GM19351 (cell line): ENCODE data around the gene ADM2.

Experiments
- ATAC-seq: cut with Tn5 transposase; IDR thresholded peaks from one replicate; pipeline ENCODE4 v1.9.1; 2021; ENCODE audit warnings: mild to moderate bottlenecking, moderate library complexity; ENCODE audit not compliant: unreplicated experiment

ADM2 gene

GRCh38 chr22:50445071-50445879 is 36.1 kb upstream of the ADM2 start:
- ATAC-seq = no peak

DNA sequence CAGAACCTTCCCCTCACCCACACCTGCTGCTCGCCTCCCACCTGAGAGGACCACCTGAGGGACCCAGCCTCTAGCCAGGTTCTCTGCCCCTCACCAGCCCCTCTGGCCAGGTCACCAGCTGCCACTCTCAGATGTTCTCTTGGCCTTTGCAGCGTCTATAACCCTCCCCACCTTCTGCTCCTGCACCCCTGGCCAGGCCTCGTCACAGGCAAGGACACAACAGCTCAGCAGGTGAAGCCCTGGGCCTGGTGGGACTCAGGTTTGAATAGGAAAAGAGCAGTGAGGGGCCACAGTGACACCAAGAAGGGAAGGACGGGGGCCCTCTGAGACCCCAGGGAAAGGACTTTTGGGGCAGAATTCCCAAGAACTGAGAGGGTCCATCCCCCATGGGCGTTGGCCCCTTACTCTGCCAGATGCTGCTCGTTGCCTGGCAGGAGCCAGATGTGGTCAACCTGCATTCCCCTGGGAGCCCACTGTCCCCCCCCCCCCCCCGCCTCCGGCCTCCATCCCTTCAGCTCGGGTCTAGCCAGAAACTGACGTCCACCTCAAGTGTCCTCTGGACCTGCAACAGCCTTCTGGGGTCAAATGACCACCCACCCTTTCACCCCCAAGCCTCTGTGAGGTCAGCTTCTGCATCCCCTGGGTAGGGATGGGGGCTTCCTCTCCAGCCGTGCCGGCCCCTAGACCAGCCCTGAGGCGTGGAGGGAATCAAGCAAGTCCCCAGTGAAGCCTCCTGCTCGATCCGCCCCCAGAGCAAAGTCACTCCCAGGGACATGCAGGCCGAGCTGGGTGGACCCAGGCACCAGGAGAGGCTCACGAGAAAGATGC is 35.2 kb upstream of the ADM2 start:
- no peak for ATAC-seq

DNA sequence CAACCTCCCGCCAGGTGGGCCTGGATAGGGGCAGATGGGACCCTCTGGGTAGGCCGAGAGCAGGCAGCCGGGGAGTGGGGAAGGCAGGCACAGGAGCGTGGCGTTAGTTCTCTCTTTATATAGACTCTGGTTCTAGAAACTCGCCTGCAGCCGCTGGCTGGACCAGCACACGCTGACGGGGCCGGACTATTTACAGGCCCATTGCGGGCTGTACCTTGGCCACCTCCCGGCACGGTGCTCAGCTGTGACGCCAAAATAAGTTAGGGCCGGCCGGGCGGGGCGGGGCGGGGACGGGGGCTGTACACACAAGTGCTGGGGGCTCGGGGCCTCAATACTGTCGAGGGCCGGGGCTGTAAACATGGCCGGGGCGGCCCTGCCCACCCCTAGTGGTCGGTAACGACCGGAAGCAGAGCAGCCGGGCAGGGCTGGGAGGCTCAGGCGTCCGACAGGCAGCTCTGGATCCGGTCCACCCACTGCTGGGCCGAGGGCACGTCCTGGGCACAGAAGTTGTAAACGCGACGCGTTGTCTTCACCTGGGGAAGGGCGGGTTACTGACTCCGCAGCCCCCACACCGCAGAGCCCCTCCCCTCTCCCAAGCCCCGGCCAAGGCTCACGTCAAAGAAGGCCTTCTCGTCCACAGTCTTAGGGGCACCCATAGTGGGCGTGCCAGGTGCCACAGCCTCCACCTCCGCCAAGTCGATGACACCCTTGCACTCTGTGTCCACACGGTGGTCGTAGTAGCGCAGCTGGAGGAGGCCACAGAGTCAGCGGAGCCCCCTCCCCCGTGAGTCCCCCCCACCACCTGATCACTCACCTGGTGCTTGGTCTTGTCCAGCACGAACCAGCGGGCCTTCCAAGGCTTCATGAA is 34.4 kb upstream of the ADM2 start:
- ATAC-seq = no peak

DNA sequence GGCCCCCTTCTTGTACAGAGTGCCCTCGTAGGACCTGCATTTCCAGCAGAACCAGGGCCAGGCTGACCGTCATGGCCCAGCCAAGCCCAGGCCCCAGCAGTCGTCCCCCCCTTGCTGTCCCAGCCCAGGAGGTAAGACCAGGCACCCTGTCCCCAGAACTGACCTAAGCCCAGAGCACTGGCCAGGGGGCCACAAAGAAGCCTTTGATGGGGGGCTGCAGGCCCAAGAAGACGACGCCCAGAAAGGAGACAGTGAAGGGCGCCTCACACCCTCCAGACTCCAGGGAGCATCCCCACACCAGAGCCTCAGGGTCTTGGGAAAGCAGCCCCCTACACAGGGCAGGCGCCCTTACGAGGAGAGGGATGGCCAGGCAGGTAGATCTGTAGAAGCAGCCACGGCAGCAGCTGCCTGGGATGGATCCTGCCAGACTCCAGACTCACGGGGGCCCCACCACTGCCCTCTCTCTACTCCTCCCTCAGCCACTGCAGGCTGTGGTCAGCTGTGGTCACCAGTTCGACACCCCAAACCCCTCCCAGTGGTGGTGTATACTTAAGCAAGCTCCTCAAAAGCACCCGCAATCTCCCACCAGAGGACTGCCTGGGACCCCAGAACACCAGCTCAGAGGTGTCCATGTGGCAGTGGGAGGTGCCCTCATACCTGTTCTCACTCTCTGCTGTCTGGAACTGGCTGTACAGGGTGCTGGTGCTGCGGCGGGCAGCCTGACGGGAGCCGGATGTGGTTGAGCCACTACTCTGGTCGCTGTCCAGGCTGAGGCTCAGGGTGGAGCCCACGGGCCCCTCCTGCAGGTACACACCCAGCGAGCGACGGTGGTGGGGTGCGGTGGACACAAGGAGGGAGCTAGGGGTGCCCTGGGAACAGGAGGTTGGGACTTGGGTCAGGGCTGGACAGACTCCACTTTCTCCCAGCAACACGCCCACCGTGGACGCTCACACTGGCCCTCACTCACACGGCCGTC is 33.5 kb upstream of the ADM2 start:
- no peak for ATAC-seq

- no peak for ATAC-seq
Observed at GRCh38 chr22:50452649-50453048, 28.7 kb upstream of the ADM2 start.

GRCh38 chr22:50454556-50455075 is 26.7 kb upstream of the ADM2 start:
- no peak for ATAC-seq

DNA sequence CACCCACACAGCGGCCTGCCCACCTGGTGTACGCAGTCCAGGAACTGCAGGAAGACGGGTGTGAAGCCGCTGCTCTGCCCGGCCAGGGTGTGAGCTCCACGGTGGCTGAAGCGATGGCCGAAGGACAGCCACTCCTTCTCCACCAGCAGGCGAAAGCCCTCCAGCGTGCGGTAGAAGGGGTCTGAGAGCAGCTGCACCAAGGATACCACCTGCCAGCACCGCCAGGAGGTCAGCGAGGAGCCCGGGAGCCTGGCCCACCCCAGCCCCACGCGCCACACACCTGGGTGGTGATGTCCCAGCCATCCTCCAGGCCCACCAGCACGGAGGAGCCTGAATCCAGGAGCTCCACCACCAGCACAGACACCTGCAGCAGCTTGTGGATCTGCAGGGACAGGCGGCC is 26.1 kb upstream of the ADM2 start:
- ATAC-seq = no peak

DNA sequence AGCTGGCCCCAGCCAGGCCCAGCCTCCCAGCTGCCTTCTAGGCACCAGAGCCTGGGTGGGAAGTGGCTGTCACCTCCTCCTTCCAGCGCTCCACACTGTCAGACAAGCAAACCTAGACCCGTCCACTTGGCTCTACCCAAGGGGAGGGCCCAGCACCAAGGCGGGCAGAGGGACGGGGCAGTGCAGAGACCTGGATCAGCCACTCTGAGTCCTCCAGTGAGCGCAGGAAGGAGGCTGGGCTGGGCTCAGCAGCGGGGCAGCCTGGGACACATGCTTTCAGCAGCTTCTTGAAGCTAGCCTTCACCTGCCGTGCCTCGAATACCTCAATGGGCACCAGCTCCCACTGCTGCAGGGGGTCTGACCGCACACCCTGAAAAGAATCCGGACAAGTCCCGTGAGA is 25.3 kb upstream of the ADM2 start:
- ATAC-seq = no peak

- no peak for ATAC-seq
Observed at GRCh38 chr22:50456466-50457234, 24.7 kb upstream of the ADM2 start.

- no peak for ATAC-seq
Observed at GRCh38 chr22:50459016-50459415, 22.3 kb upstream of the ADM2 start.

DNA sequence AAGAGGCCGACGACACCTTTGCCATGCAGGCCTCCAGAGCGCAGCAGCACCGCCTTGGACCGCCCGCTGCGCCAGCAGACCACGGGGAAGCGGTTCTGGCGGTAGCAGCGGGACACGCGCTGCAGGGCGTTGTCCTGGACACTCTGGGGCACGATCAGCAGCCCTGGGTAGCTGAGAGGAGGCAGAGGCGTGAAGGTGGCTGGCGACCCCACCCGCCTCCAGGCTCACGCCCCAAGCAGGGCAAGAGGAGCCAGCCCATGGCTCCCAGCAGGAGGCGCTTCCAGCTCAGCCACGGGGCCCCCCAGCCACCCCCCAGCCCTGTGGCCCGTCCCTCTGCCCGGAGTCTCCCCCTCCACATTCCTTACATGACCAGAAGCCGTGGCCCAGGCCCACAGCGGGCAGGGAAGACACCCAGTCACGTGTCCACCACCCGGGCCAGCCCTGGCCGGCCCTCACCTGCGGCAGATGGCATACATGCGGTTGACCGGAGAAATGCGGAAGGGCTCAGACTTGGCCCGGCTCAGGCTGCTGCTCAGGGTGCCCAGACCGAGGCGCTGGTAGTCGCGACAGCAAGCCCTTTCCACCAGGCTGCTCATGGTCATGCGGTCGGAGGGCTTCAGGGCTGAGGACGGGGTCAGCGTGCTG is 21.7 kb upstream of the ADM2 start:
- ATAC-seq = no peak

DNA sequence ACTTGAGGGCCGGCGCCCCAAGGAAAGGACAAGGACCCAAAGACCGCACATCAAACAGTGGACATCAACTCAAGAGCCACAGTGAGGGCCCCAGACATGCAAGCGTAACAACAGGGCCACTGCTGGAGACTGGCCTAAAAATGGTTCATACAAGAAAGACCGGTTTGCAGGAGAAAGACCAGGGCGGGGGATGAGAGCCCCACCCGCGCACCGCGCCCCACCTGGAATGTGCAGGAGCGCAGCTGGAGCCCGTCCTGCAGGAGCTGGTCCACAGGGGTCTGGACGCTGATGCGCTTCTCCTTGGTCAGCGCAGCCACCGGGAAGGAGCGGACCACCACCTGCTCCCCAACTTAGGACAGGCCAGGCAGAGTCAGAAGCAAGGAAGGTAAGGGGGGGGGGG is 20.4 kb upstream of the ADM2 start:
- ATAC-seq = no peak

DNA sequence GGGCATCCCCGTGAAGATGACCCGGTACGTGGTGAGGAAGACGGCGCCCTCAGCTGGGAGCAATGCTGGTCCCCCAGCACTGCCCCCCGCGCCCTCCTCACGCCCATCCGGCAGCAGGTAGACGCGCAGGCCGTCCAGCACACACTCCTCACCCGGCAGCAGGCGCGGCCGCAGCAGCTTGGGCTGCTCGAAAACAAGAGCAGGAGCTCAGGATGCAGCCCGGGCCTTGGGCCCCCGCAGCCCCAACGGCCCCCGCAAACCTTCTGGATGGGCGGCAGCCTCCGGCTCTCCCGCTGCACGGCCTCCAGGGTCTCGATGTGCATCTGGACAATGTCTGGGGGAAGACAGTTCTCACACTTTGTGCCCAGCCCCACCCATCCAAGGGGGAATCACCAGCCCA is 19.8 kb upstream of the ADM2 start:
- ATAC-seq = no peak

- ATAC-seq = no peak
Observed at GRCh38 chr22:50461979-50462540, 19.3 kb upstream of the ADM2 start.

DNA sequence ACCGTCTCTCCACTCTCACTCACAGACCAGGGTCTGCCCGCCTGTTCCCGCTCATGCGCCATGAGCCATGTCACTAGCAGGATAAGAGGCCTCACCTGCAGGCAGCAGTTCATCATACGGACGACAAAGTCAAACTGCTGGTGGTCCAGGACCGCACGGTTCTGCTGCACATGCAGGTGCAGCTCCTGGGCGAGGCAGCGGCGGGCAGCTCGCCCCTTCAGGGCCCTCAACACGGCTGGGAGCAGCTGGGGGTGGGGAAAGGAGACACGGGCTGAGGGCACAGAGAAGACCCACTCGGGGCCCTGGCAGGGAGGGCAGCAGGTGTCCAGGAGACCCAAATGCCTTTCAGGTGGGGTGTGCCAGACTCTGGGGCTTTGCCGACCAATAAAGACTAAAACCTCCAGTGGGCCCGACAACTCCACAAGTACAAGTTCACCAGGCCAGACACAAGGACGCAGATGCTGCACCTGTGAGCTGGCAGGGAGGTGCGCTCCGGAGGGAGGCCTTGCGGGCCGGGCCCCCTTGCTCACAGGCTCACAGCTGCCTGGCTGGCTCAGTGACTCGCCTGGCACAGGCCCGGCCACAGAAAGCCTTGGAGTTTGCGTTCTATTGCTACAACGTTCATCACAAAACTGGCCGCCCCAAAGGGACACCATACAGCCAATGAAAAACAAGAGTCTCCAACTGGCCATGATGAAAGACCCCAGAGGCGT is 18.0 kb upstream of the ADM2 start:
- no peak for ATAC-seq

DNA sequence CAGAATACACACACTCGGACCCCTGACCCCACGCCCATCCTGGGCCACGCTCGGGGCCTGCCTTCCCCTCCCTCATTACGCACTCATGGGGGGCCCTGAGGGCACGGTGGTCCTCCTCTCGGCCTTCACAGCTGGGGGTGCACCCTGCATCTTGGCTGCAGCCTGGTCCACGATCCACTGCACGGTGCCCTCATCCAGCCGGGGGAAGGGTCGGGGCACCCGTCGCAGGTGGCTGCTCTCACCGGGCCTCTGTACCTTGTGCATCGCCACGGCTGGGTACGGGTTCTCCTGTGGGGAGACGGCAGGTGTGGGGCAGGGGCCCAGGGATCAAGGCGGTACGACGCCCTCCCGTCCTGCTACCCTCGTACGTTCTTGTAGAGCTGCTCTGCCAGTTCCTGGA is 16.9 kb upstream of the ADM2 start:
- no peak for ATAC-seq

DNA sequence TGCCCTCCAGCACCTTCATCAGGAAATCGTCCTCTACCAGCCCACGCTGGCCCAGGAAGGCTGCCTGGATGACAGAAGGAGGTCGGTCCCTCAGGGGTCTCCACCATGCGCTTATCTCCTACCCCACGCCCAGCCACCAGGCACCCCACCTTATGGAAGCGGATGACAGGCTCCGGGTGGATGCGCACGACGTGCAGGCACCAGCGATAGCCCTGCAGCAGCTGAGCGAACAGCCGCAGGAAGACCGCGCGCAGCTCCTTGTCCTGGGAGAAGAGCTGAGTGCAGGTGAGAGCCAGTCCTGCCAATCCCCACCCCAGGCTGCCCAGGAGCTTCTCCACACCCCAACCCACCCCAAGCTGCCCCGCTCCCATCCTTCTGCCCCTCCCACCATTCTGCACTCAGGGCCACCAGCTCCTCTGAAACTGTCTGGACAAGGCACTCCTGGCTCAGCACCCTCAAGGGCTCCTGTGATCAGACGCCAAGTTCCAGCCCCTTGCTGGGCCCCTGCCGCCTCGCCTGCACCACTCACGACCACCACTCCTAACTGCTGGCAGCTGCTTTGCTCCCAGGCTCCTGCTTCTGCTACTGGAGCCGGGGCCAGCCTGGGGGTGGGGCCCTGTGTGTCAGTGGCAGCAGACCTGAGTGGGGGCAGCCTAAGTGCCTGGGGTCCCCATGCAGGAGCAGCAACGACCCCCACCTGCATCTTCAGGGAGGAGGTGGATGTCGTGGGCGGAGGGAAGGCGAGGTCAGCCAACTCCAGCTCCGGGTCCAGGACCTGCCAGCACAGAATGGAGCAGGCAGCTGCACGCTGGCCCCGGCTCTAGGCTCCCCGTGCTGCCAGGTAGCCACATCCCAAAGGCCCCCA is 16.0 kb upstream of the ADM2 start:
- no peak for ATAC-seq
